ENCODE results near the gene SPATA16.

DNA sequence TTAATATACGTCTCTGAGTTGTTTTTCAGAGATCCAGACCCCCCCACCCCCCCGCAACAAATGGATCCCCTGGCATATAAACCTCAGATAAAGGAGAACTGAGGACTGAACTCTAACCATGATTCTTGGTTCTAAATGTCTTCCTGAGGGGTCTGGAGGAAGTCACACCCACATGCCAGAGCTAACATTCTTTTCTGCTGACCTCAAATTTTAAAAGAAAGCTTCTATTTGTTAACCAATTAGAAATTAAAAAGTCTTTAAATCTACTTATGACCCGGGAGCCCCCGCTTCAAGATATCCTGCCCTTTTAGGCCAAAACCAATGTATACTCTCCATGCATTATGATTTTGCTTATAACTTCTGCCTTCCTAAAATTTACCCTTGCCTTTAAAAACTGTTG, 202.2 kb downstream of the SPATA16 start:
- TF ChIP-seq, protein P1, sequence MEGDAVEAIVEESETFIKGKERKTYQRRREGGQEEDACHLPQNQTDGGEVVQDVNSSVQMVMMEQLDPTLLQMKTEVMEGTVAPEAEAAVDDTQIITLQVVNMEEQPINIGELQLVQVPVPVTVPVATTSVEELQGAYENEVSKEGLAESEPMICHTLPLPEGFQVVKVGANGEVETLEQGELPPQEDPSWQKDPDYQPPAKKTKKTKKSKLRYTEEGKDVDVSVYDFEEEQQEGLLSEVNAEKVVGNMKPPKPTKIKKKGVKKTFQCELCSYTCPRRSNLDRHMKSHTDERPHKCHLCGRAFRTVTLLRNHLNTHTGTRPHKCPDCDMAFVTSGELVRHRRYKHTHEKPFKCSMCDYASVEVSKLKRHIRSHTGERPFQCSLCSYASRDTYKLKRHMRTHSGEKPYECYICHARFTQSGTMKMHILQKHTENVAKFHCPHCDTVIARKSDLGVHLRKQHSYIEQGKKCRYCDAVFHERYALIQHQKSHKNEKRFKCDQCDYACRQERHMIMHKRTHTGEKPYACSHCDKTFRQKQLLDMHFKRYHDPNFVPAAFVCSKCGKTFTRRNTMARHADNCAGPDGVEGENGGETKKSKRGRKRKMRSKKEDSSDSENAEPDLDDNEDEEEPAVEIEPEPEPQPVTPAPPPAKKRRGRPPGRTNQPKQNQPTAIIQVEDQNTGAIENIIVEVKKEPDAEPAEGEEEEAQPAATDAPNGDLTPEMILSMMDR (IDR thresholded peaks at IDR 0.05; ENCODE audit: poor library complexity, severe bottlenecking): no peak
- TF ChIP-seq POLR2AphosphoS5 (IDR thresholded peaks at IDR 0.05): no peak

Measured in neural cell (in vitro differentiated cells).